ENCODE data around the gene LYPLA2. TPM values are rescaled to one million over a fixed set of nuclear protein-coding genes. Genes with fewer than 3 reads are reported as not detected.
A peak's percentile ranks its signal among the peaks of the same experiment; 100 is the strongest.

LYPLA2 gene
- 43.9 and 44.3 TPM in 2 replicates for total RNA-seq (2012; rRNA removed)
- 78.6 and 88.5 TPM in 2 replicates for polyA plus RNA-seq (2012; rRNA removed)
- 47.5 and 98.1 TPM in 2 replicates for polyA plus RNA-seq (2012; cell fraction: cytosol; rRNA removed)
- polyA plus RNA-seq (2012; cell fraction: nucleus; rRNA removed; ENCODE audit: low replicate concordance): 93.3 and 237 TPM in 2 replicates
- Bru-seq, nascent RNA: percentile 62 among the genes with signal in this experiment
- BruChase-seq, experiment 1, labeled RNA remaining after a 6-hour chase: percentile 77 among the genes with signal in this experiment
- BruChase-seq, experiment 2, labeled RNA remaining after a 2-hour chase: percentile 77 among the genes with signal in this experiment
- long read RNA-seq, transcript LYPLA2-205 (10 exons, 1,810 nt): major isoform, 24 of 45 reads
- long read RNA-seq, partial matches to known transcripts: 11 of 45 reads
- long read RNA-seq, other reads (novel, unspliced or antisense): 10 of 45 reads

GRCh38 chr1:23790696-23791515, at the start of gene LYPLA2:
Gene LYPLA2 (plus strand): TSS chr1:23791145. CDS start chr1:23792683, 1,538 bp downstream.
- 1% methylated on average over 22 of the region's 47 CpGs; no CpG with 5 or more reads in 1 of the 2 experiments for WGBS, 2 experiments (ENCODE audit: extremely low coverage in 2 of 2, insufficient read length in 1 of 2)
- H3K4me1 ChIP-seq (ENCODE audit: control insufficient read depth, insufficient read depth, low read length): peaks cover 14% of the 10 kb centered on the region
- no TSS peak for BruUV-seq (replicated peaks)
- peak within 1 kb of the TSS; percentile 98 for H4K5ac ChIP-seq (ENCODE audit: low read depth, low read length)
- peak within 1 kb of the TSS; percentile 90 for H2AK5ac ChIP-seq (ENCODE audit: low read depth, low read length)
- ChIA-PET POLR2A (ENCODE audit: unreplicated experiment) (no interaction called here), CTCF (interaction anchor here (1.0 kb wide), 2 partner anchors 10 to 19 kb away, joined by 3 to 6 read pairs; no protein-coding TSS in a partner anchor)
- H2AFZ ChIP-seq (replicated peaks; ENCODE audit: low read length, poor library complexity): peak within 1 kb of the TSS; percentile 92
- H3K27me3 ChIP-seq (ENCODE audit: control insufficient read depth, insufficient read depth, low read length): no peaks in the 10 kb centered on the region
- H2BK20ac ChIP-seq (ENCODE audit: low read depth, low read length): peak within 1 kb of the TSS; percentile 74
- peak; percentile 83 for ATAC-seq (ENCODE audit: low read depth)
- peak within 1 kb of the TSS; percentile 94 for H3K14ac ChIP-seq (replicated peaks; ENCODE audit: low read depth, low read length)
- peak within 1 kb of the TSS; percentile 99 for H3K4me2 ChIP-seq (ENCODE audit: low read depth, low read length)
- intact Hi-C loops (cut with micrococcal nuclease): no loop called here
- H3K9me3 ChIP-seq (ENCODE audit: control insufficient read depth, insufficient read depth, low read length): no peaks in the 10 kb centered on the region
- H4K8ac ChIP-seq (ENCODE audit: low read depth in 2 of 2, low read length in 2 of 2): peak within 1 kb of the TSS; percentile 95 to 99
- dilution Hi-C loops (cut with HindIII; ENCODE audit: low sequenced_read_pairs, unreplicated experiment): no loop called here
- H2BK15ac ChIP-seq (ENCODE audit: low read depth, low read length): peak within 1 kb of the TSS; percentile 93; the same call in 1 of the 3 replicates
- peaks cover 13% of the 10 kb centered on the region; the same call in 1 of the 2 replicates for H4K20me1 ChIP-seq (ENCODE audit: insufficient read depth, low read length)
- H2BK120ac ChIP-seq (ENCODE audit: low read depth, low read length): peak within 1 kb of the TSS; percentile 81
- H3K9me1 ChIP-seq (ENCODE audit: insufficient read depth, low read length): peaks cover 9% of the 10 kb centered on the region
- H3K23ac ChIP-seq (ENCODE audit: low read depth, low read length): peak within 1 kb of the TSS; percentile 76
- H3K56ac ChIP-seq (ENCODE audit: extremely low read depth, insufficient read depth, low read length): peak within 1 kb of the TSS; percentile 71; the same call in 1 of the 2 replicates
- H3K4ac ChIP-seq (ENCODE audit: low read depth, low read length): peak within 1 kb of the TSS; percentile 98
- peaks cover 13 to 46% of the 10 kb centered on the region in 2 experiments; a peak in 3 of 4 replicates for H3K79me1 ChIP-seq (ENCODE audit: low read depth in 1 of 2, low read length in 2 of 2)
- peak; percentile 86 for DNase-seq
- H4K91ac ChIP-seq (ENCODE audit: insufficient read depth, low read depth, low read length): peak within 1 kb of the TSS; percentile 96
- peak within 1 kb of the TSS; percentile 95 for H3K4me3 ChIP-seq (ENCODE audit: insufficient read depth, low read depth, low read length)
- in situ Hi-C loops (cut with MboI; ENCODE audit: low sequenced_read_pairs): no loop called here
- peak within 1 kb of the TSS; percentile 84 for H3K27ac ChIP-seq (ENCODE audit: insufficient read depth, low read length)
- peaks cover 25% of the 10 kb centered on the region for H3K36me3 ChIP-seq (ENCODE audit: control insufficient read depth, insufficient read depth, low read length)
- H2BK5ac ChIP-seq (ENCODE audit: low read depth, low read length, poor library complexity, severe bottlenecking): peak within 1 kb of the TSS; percentile 86
- peak within 1 kb of the TSS; percentile 100 for H2AK9ac ChIP-seq (replicated peaks; ENCODE audit: low read depth, low read length, poor library complexity)
- peak within 1 kb of the TSS; percentile 85 for H3K18ac ChIP-seq (ENCODE audit: low read depth, low read length)
- peak within 1 kb of the TSS; percentile 80 for H3K9ac ChIP-seq (ENCODE audit: low read depth, low read length)
- TF ChIP-seq RCOR1 (IDR thresholded peaks at IDR 0.05; ENCODE audit: insufficient replicate concordance, low read length) (no peak), CEBPB (IDR thresholded peaks at IDR 0.05; ENCODE audit: low read depth, low read length) (no peak), MAZ (IDR thresholded peaks at IDR 0.05; ENCODE audit: borderline replicate concordance, low read depth, low read length) (peak; percentile 77; the same call in 1 of the 2 replicates), RAD21 (IDR thresholded peaks at IDR 0.05; ENCODE audit: low read length) (no peak), RFX5 (IDR thresholded peaks at IDR 0.05; ENCODE audit: low read depth, low read length) (no peak), USF2 (IDR thresholded peaks at IDR 0.05; ENCODE audit: low read depth, low read length) (no peak), POLR2A (IDR thresholded peaks at IDR 0.05; ENCODE audit: low read depth, low read length) (peak; percentile 83), MXI1 (IDR thresholded peaks at IDR 0.05; ENCODE audit: borderline replicate concordance, low read depth, low read length) (peak; percentile 42; the same call in 1 of the 2 replicates), BHLHE40 (IDR thresholded peaks at IDR 0.05; ENCODE audit: low read depth, low read length) (no peak)
- TF ChIP-seq, protein P1, sequence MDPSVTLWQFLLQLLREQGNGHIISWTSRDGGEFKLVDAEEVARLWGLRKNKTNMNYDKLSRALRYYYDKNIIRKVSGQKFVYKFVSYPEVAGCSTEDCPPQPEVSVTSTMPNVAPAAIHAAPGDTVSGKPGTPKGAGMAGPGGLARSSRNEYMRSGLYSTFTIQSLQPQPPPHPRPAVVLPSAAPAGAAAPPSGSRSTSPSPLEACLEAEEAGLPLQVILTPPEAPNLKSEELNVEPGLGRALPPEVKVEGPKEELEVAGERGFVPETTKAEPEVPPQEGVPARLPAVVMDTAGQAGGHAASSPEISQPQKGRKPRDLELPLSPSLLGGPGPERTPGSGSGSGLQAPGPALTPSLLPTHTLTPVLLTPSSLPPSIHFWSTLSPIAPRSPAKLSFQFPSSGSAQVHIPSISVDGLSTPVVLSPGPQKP (IDR thresholded peaks at IDR 0.05; ENCODE audit: borderline replicate concordance, low read depth, low read length): no peak
- TF ChIP-seq, protein P2, sequence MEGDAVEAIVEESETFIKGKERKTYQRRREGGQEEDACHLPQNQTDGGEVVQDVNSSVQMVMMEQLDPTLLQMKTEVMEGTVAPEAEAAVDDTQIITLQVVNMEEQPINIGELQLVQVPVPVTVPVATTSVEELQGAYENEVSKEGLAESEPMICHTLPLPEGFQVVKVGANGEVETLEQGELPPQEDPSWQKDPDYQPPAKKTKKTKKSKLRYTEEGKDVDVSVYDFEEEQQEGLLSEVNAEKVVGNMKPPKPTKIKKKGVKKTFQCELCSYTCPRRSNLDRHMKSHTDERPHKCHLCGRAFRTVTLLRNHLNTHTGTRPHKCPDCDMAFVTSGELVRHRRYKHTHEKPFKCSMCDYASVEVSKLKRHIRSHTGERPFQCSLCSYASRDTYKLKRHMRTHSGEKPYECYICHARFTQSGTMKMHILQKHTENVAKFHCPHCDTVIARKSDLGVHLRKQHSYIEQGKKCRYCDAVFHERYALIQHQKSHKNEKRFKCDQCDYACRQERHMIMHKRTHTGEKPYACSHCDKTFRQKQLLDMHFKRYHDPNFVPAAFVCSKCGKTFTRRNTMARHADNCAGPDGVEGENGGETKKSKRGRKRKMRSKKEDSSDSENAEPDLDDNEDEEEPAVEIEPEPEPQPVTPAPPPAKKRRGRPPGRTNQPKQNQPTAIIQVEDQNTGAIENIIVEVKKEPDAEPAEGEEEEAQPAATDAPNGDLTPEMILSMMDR (conservative IDR thresholded peaks at IDR 0.05; ENCODE audit: low read depth, low read length): no peak

Measured in IMR-90 (cell line).